Esophagus mucosa (tissue), 1 donor: ENCODE measurements around the gene PSMC4. TPM values are rescaled to one million over a fixed set of nuclear protein-coding genes. Genes with fewer than 3 reads are reported as not detected.

Experiments used
- ATAC-seq: fragments of 200-7000 bp; cut with Tn5 transposase; one replicate; pipeline ENCODE4 v1.9.1; 2020
- total RNA-seq: library from RNA; stranded (reverse); gene quantifications from one replicate; pipeline ENCODE4 v1.2.4, GENCODE V29; 2023
- donor health status: DM: yes; HTN: yes; CAD: no.

PSMC4 gene
- 56.7 TPM for total RNA-seq

- ATAC-seq = peak; percentile 99
These were observed at the start of gene PSMC4 for GRCh38 chr19:39970675-39971379. Gene PSMC4, plus strand, starts transcription at chr19:39971165. Its CDS starts 38 bp downstream, at chr19:39971203.

- ATAC-seq = no peak
These were observed 47.1 kb upstream of the PSMC4 start for GRCh38 chr19:39923862-39924261.

- ATAC-seq = no peak
These were observed 46.6 kb upstream of the PSMC4 start for GRCh38 chr19:39924389-39924788.

- ATAC-seq = no peak
These were observed 46.0 kb upstream of the PSMC4 start for GRCh38 chr19:39924952-39925351.

GRCh38 chr19:39926170-39926760 is 44.7 kb upstream of the PSMC4 start:
- ATAC-seq = no peak

- ATAC-seq = peak; percentile 10
These were observed 43.9 kb upstream of the PSMC4 start for GRCh38 chr19:39927076-39927475.

- no peak for ATAC-seq
These were observed 43.2 kb upstream of the PSMC4 start for GRCh38 chr19:39927524-39928356.

GRCh38 chr19:39928357-39928725 is 42.6 kb upstream of the PSMC4 start:
- no peak for ATAC-seq

- ATAC-seq = no peak
These were observed 41.2 kb upstream of the PSMC4 start for GRCh38 chr19:39929750-39930149.

- peak; percentile 47 for ATAC-seq
These were observed 36.2 kb upstream of the PSMC4 start, which contains the start of gene FCGBP for GRCh38 chr19:39934584-39935363. Gene FCGBP, minus strand, starts transcription at chr19:39934634.

- ATAC-seq = no peak
These were observed 35.7 kb upstream of the PSMC4 start for GRCh38 chr19:39935364-39935661.

- no peak for ATAC-seq
These were observed 34.9 kb upstream of the PSMC4 start for GRCh38 chr19:39936020-39936419.

GRCh38 chr19:39936622-39937021 is 34.3 kb upstream of the PSMC4 start:
- no peak for ATAC-seq

- no peak for ATAC-seq
These were observed 33.8 kb upstream of the PSMC4 start for GRCh38 chr19:39937094-39937720.

GRCh38 chr19:39937787-39938186 is 33.2 kb upstream of the PSMC4 start:
- no peak for ATAC-seq

GRCh38 chr19:39939556-39939955 is 31.4 kb upstream of the PSMC4 start:
- no peak for ATAC-seq

GRCh38 chr19:39940221-39940833 is 30.6 kb upstream of the PSMC4 start:
- no peak for ATAC-seq

- ATAC-seq = no peak
These were observed 29.8 kb upstream of the PSMC4 start for GRCh38 chr19:39941151-39941550.

GRCh38 chr19:39941615-39942365 is 29.2 kb upstream of the PSMC4 start:
- peak; percentile 49 for ATAC-seq

GRCh38 chr19:39942366-39942730 is 28.6 kb upstream of the PSMC4 start:
- no peak for ATAC-seq

GRCh38 chr19:39943586-39943985 is 27.4 kb upstream of the PSMC4 start:
- ATAC-seq = no peak
